WTC11 (cell line): ENCODE results near the gene TTC7B. TPM values are rescaled to one million over a fixed set of nuclear protein-coding genes. Genes with fewer than 3 reads are reported as not detected.

ENCODE experiments used
- ATAC-seq: fragments of 200-7000 bp; cut with Tn5 transposase; 2 replicates; pipeline ENCODE4 v1.10.0; 2021; ENCODE audit warnings: mild to moderate bottlenecking, moderate library complexity
- CTCF ChIA-PET: fragments of 300-600 bp; sonication (Branson Sonifier 250); formaldehyde crosslinking; loops from one replicate; lab custom pipeline; 2021; ENCODE audit warnings: antibody characterized with exemption; lab: Charles Lee
- POLR2A ChIA-PET: fragments of 350-600 bp; sonication (Branson Sonifier 250); formaldehyde crosslinking; loops from one replicate; lab custom pipeline; 2021; ENCODE audit warnings: antibody characterized with exemption; lab: Charles Lee
- DNase-seq: peaks from one replicate; pipeline ENCODE4 v3.0.0; 2021; ENCODE audit warnings: low spot score
- H3K27ac Mint-ChIP-seq: 2 replicates; pipeline ENCODE4 v1.8.0; 2021; ENCODE audit warnings: mixed read lengths
- H3K27me3 Mint-ChIP-seq: 2 replicates; pipeline ENCODE4 v1.8.0; 2021; ENCODE audit warnings: low read depth, mild to moderate bottlenecking, moderate library complexity, mixed read lengths
- H3K36me3 Mint-ChIP-seq: 2 replicates; pipeline ENCODE4 v1.8.0; 2021; ENCODE audit warnings: mixed read lengths
- H3K4me1 Mint-ChIP-seq: 2 replicates; pipeline ENCODE4 v1.8.0; 2022; ENCODE audit warnings: mixed read lengths
- H3K4me3 Mint-ChIP-seq: 2 replicates; pipeline ENCODE4 v1.8.0; 2021; ENCODE audit warnings: mild to moderate bottlenecking, moderate library complexity, mixed read lengths
- H3K9me3 Mint-ChIP-seq: 2 replicates; pipeline ENCODE4 v1.8.0; 2021; ENCODE audit warnings: mixed read lengths
- ELF4 ChIP-seq: sonication (generic); formaldehyde crosslinking; IDR thresholded peaks from 2 replicates; pipeline ENCODE4 v1.8.1; 2022; ENCODE audit warnings: low read depth, mild to moderate bottlenecking, moderate library complexity, missing genetic modification reagents
- EMX1 ChIP-seq: fragments of 250-450 bp; sonication (Bioruptor Pico); IDR thresholded peaks from 2 replicates; pipeline ENCODE4 v1.8.0; 2021; ENCODE audit warnings: mild to moderate bottlenecking
- ETV6 ChIP-seq: sonication (generic); formaldehyde crosslinking; IDR thresholded peaks from 2 replicates; pipeline ENCODE4 v1.8.1; 2022; ENCODE audit warnings: mild to moderate bottlenecking, missing genetic modification reagents
- FOXP1 ChIP-seq: sonication (generic); formaldehyde crosslinking; IDR thresholded peaks from 2 replicates; pipeline ENCODE4 v1.8.0; 2022; ENCODE audit warnings: missing genetic modification reagents, mild to moderate bottlenecking, moderate library complexity, borderline replicate concordance
- GABPB1 ChIP-seq: sonication (generic); formaldehyde crosslinking; IDR thresholded peaks from 2 replicates; pipeline ENCODE4 v1.8.1; 2023; ENCODE audit warnings: mild to moderate bottlenecking, missing genetic modification reagents
- GTF2I ChIP-seq: fragments of 250-450 bp; sonication (Bioruptor Pico); conservative IDR thresholded peaks from 2 replicates; pipeline ENCODE4 v1.4.0; 2021; ENCODE audit warnings: mild to moderate bottlenecking
- NR3C1 ChIP-seq: sonication (generic); formaldehyde crosslinking; conservative IDR thresholded peaks from 2 replicates; pipeline ENCODE4 v1.8.1; 2023; ENCODE audit warnings: low read depth, mild to moderate bottlenecking, missing genetic modification reagents
- SMAD4 ChIP-seq: sonication (generic); formaldehyde crosslinking; IDR thresholded peaks from 2 replicates; pipeline ENCODE4 v1.8.0; 2022; ENCODE audit warnings: mild to moderate bottlenecking, missing genetic modification reagents
- SOX15 ChIP-seq: fragments of 250-450 bp; sonication (Bioruptor Pico); IDR thresholded peaks from 2 replicates; pipeline ENCODE4 v1.9.0; 2021; ENCODE audit warnings: mild to moderate bottlenecking
- TEAD1 ChIP-seq: sonication (generic); formaldehyde crosslinking; IDR thresholded peaks from 2 replicates; pipeline ENCODE4 v1.8.0; 2022; ENCODE audit warnings: mild to moderate bottlenecking, missing genetic modification reagents
- ZBTB21 ChIP-seq: sonication (generic); formaldehyde crosslinking; IDR thresholded peaks from 2 replicates; pipeline ENCODE4 v1.8.1; 2023; ENCODE audit warnings: mild to moderate bottlenecking, missing genetic modification reagents, borderline replicate concordance
- ZNF396 ChIP-seq: fragments of 250-450 bp; sonication (Bioruptor Pico); IDR thresholded peaks from 2 replicates; pipeline ENCODE4 v1.8.0; 2021; ENCODE audit warnings: mild to moderate bottlenecking, moderate library complexity, borderline replicate concordance
- total RNA-seq: library from RNA; stranded (reverse); gene quantifications from 3 replicates; pipeline ENCODE4 v1.2.3, GENCODE V29; 2021
- TF ChIP-seq, protein P1 (sequence below): sonication (generic); formaldehyde crosslinking; IDR thresholded peaks from 2 replicates; pipeline ENCODE4 v1.8.1; 2023; ENCODE audit warnings: mild to moderate bottlenecking, missing genetic modification reagents, moderate library complexity
- TF ChIP-seq, protein P2 (sequence below): sonication (generic); formaldehyde crosslinking; IDR thresholded peaks from 2 replicates; pipeline ENCODE4 v1.8.1; 2022; ENCODE audit warnings: missing genetic modification reagents, borderline replicate concordance
- TF ChIP-seq, protein P3 (sequence below): fragments of 250-450 bp; sonication (Bioruptor Pico); IDR thresholded peaks from 2 replicates; pipeline ENCODE4 v1.8.0; 2021; ENCODE audit warnings: mild to moderate bottlenecking
- TF ChIP-seq, protein P4 (sequence below): fragments of 200-600 bp; IDR thresholded peaks from 2 replicates; pipeline ENCODE4 v1.8.0; 2022; ENCODE audit warnings: antibody characterized with exemption
- TF ChIP-seq, protein P5 (sequence below): sonication (generic); formaldehyde crosslinking; IDR thresholded peaks from 2 replicates; pipeline ENCODE4 v1.8.0; 2022; ENCODE audit warnings: mild to moderate bottlenecking, missing genetic modification reagents
- TF ChIP-seq, protein P6 (sequence below): sonication (generic); formaldehyde crosslinking; IDR thresholded peaks from 2 replicates; pipeline ENCODE4 v1.8.0; 2022; ENCODE audit warnings: mild to moderate bottlenecking, missing genetic modification reagents

Gene TTC7B
- total RNA-seq, 1 experiment from 2014 or later: 27.6 TPM

DNA sequence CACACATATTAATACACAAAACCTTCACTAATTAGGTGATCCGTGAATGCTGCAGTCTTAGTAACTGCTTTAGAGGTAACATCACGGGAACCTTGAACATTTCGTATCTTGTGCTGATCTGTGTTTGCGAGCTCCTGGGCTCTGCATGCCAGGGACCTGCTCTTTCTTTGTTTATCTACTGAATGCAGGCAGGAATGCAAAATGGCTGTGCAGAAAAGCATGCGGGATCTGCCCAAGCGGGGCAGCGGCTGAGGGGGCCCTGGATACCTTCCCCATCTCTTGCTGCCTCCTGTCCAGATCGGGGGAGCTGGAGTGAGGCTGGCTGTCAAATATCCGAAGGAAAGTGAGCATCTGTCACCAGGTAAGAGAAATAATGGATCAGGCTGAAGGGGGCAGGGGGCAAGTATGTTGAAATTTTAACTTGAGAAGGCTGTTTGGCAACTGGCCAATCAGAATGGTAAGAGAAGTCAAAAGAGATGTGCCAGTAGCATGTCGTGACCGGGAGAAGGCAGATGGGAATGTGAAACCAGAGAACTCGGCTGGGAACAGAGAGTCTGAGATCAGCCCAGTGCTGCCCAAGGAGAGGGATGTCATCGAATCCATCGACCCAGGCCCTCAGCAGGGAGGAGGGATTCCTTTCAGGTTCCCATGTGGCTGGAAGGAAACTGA lies 191.4 kb downstream of the TTC7B start (continued):
- TF ChIP-seq ELF4 (CRISPR knock-in tag) (no peak), GTF2I (CRISPR knock-in tag) (no peak), TEAD1 (CRISPR knock-in tag) (no peak), ETV6 (CRISPR knock-in tag) (no peak)
- TF ChIP-seq, protein P1, sequence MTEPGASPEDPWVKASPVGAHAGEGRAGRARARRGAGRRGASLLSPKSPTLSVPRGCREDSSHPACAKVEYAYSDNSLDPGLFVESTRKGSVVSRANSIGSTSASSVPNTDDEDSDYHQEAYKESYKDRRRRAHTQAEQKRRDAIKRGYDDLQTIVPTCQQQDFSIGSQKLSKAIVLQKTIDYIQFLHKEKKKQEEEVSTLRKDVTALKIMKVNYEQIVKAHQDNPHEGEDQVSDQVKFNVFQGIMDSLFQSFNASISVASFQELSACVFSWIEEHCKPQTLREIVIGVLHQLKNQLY: no peak
- TF ChIP-seq, all 79 proteins: peak for 0

DNA sequence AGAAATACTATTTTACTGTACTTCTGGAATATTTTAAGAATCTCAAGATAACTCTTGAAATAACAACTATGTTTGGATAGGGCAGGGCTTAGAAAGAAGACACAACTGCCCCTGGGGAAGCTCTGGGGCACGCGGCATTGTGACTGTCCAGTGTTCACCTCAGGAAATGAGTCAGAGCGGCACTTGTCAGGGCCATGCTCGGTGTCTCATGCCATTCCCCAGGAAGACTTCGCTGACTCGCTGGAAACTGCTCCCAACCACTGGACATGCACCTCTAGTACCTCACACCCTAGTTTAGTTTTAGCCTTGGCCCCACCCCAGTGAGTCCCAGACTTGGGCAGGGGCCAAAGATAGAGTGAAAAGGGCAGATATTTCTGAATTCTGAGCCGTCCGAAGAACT lies 192.0 kb downstream of the TTC7B start:
- no peaks in the 10 kb centered on the region for H3K36me3 Mint-ChIP-seq
- TF ChIP-seq GABPB1 (CRISPR knock-in tag): no peak
- TF ChIP-seq, protein P2, sequence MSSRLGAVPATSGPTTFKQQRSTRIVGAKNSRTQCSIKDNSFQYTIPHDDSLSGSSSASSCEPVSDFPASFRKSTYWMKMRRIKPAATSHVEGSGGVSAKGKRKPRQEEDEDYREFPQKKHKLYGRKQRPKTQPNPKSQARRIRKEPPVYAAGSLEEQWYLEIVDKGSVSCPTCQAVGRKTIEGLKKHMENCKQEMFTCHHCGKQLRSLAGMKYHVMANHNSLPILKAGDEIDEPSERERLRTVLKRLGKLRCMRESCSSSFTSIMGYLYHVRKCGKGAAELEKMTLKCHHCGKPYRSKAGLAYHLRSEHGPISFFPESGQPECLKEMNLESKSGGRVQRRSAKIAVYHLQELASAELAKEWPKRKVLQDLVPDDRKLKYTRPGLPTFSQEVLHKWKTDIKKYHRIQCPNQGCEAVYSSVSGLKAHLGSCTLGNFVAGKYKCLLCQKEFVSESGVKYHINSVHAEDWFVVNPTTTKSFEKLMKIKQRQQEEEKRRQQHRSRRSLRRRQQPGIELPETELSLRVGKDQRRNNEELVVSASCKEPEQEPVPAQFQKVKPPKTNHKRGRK (CRISPR knock-in tag): no peak
- no peak for TF ChIP-seq TEAD1 (CRISPR knock-in tag)
- TF ChIP-seq, protein P3, sequence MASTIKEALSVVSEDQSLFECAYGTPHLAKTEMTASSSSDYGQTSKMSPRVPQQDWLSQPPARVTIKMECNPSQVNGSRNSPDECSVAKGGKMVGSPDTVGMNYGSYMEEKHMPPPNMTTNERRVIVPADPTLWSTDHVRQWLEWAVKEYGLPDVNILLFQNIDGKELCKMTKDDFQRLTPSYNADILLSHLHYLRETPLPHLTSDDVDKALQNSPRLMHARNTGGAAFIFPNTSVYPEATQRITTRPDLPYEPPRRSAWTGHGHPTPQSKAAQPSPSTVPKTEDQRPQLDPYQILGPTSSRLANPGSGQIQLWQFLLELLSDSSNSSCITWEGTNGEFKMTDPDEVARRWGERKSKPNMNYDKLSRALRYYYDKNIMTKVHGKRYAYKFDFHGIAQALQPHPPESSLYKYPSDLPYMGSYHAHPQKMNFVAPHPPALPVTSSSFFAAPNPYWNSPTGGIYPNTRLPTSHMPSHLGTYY (CRISPR knock-in tag): no peak
- TF ChIP-seq, protein P4, sequence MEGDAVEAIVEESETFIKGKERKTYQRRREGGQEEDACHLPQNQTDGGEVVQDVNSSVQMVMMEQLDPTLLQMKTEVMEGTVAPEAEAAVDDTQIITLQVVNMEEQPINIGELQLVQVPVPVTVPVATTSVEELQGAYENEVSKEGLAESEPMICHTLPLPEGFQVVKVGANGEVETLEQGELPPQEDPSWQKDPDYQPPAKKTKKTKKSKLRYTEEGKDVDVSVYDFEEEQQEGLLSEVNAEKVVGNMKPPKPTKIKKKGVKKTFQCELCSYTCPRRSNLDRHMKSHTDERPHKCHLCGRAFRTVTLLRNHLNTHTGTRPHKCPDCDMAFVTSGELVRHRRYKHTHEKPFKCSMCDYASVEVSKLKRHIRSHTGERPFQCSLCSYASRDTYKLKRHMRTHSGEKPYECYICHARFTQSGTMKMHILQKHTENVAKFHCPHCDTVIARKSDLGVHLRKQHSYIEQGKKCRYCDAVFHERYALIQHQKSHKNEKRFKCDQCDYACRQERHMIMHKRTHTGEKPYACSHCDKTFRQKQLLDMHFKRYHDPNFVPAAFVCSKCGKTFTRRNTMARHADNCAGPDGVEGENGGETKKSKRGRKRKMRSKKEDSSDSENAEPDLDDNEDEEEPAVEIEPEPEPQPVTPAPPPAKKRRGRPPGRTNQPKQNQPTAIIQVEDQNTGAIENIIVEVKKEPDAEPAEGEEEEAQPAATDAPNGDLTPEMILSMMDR: no peak
- TF ChIP-seq ELF4 (CRISPR knock-in tag): no peak
- no peak for TF ChIP-seq NR3C1
- no peak for TF ChIP-seq SMAD4 (CRISPR knock-in tag)
- ChIA-PET POLR2A (no interaction called here), CTCF (no interaction called here)
- H3K27me3 Mint-ChIP-seq: no peaks in the 10 kb centered on the region
- H3K4me3 Mint-ChIP-seq: no peak overlapping the region
- peaks cover 26% of the 10 kb centered on the region for H3K4me1 Mint-ChIP-seq
- DNase-seq (no peak), ATAC-seq (no peak)
- peak overlapping the region; percentile 86 for H3K27ac Mint-ChIP-seq
- H3K9me3 Mint-ChIP-seq: no peaks in the 10 kb centered on the region

DNA sequence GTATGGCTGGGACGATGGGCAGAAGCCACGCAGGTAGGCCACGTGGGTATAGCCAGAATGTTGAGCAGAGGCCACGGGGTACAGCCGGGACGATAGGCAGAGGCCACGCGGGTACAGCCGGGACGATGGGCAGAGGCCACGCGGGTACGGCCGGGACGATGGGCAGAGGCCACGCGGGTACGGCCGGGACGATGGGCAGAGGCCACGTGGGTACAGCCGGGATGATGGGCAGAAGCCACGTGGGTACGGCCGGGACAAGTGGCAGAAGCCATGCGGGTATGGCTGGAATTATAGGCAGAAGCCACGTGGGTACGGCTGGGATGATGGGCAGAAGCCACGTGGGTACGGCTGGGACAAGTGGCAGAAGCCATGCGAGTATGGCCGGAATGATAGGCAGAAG lies 195.0 kb downstream of the TTC7B start:
- H3K36me3 Mint-ChIP-seq: no peaks in the 10 kb centered on the region
- H3K4me1 Mint-ChIP-seq: peaks cover 30% of the 10 kb centered on the region
- no peaks in the 10 kb centered on the region for H3K27me3 Mint-ChIP-seq
- ChIA-PET POLR2A (no interaction called here), CTCF (no interaction called here)
- TF ChIP-seq EMX1 (CRISPR knock-in tag) (no peak), ZBTB21 (CRISPR knock-in tag) (no peak), ZNF396 (CRISPR knock-in tag) (no peak)
- TF ChIP-seq, protein P5, sequence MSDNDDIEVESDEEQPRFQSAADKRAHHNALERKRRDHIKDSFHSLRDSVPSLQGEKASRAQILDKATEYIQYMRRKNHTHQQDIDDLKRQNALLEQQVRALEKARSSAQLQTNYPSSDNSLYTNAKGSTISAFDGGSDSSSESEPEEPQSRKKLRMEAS (CRISPR knock-in tag): no peak
- no peak for DNase-seq
- H3K4me3 Mint-ChIP-seq: no peak overlapping the region
- H3K9me3 Mint-ChIP-seq: no peaks in the 10 kb centered on the region
- ATAC-seq: no peak
- no peak overlapping the region for H3K27ac Mint-ChIP-seq

DNA sequence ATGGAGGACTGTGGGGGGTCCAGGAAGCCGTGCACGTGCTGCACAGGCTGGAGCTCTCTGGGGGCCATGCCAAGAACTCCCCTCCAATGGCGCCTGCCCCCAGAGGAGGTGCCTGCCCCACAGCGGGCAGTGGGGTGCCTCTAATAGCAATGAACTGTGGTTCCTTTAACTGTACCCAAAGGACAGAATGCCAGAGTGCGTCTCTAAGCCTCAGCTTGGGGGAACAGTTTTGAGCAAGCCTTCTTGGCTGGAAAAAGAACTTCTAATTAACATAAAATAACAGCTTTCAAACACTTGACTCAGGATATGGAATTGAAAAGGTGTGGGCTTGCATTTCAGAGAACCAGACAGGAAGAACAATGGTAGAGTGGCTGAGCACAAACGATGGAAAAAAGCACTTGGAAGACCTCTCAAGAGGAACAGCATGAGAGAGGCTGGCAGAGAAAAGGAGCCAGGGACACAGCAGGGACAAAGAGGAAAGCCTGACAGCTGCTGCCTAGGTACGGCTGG lies 195.6 kb downstream of the TTC7B start:
- Mint-ChIP-seq H3K27ac (no peak overlapping the region), H3K9me3 (no peaks in the 10 kb centered on the region), H3K27me3 (no peaks in the 10 kb centered on the region), H3K36me3 (no peaks in the 10 kb centered on the region), H3K4me3 (no peak overlapping the region), H3K4me1 (peaks cover 30% of the 10 kb centered on the region)
- no peak for DNase-seq
- ChIA-PET CTCF (no interaction called here), POLR2A (no interaction called here)
- TF ChIP-seq, protein P6, sequence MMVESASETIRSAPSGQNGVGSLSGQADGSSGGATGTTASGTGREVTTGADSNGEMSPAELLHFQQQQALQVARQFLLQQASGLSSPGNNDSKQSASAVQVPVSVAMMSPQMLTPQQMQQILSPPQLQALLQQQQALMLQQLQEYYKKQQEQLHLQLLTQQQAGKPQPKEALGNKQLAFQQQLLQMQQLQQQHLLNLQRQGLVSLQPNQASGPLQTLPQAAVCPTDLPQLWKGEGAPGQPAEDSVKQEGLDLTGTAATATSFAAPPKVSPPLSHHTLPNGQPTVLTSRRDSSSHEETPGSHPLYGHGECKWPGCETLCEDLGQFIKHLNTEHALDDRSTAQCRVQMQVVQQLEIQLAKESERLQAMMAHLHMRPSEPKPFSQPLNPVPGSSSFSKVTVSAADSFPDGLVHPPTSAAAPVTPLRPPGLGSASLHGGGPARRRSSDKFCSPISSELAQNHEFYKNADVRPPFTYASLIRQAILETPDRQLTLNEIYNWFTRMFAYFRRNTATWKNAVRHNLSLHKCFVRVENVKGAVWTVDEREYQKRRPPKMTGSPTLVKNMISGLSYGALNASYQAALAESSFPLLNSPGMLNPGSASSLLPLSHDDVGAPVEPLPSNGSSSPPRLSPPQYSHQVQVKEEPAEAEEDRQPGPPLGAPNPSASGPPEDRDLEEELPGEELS: no peak
- TF ChIP-seq FOXP1: no peak
- TF ChIP-seq SOX15 (CRISPR knock-in tag): no peak
- no peak for TF ChIP-seq TEAD1 (CRISPR knock-in tag)
- ATAC-seq: no peak
